Mucosa of descending colon (tissue), 3 donors: Measurements from ENCODE around the gene CNNM3. TPM values are rescaled to one million over a fixed set of nuclear protein-coding genes. Genes with fewer than 3 reads are reported as not detected.

Experiments used
- ATAC-seq: fragments of 200-7000 bp; cut with Tn5 transposase; one replicate; pipeline ENCODE4 v1.9.1; 2020; ENCODE audit warnings: mild to moderate bottlenecking, moderate library complexity
- DNase-seq, 3 donors: peaks; one replicate each; pipeline ENCODE4 v3.0.0-alpha.2; 2020
- H3K36me3 ChIP-seq: fragments of 200-600 bp; one replicate; pipeline ENCODE4 v1.8.0; 2021; ENCODE audit warnings: low read depth, mild to moderate bottlenecking
- H3K4me1 ChIP-seq: fragments of 200-600 bp; one replicate; pipeline ENCODE4 v1.8.0; 2021; ENCODE audit warnings: low read depth, mild to moderate bottlenecking
- H3K4me3 ChIP-seq: fragments of 200-600 bp; one replicate; pipeline ENCODE4 v1.8.0; 2021; ENCODE audit warnings: mild to moderate bottlenecking
- H3K9me3 ChIP-seq: fragments of 200-600 bp; one replicate; pipeline ENCODE4 v1.8.0; 2021; ENCODE audit warnings: mild to moderate bottlenecking
- intact Hi-C, 2 donors: fragments of 100-400 bp; cut with DNase I in 1 of 2; cut with micrococcal nuclease in 1 of 2; formaldehyde crosslinking; loops; one replicate each; pipeline versions ENCODE4 v1.11.0 to v1.11.1; 2022; cut with DNase I, micrococcal nuclease
- total RNA-seq, 3 donors: library from RNA; stranded (reverse); fragmentation: NEBNext Ultra II Directional in 2 of 3; extraction: Animal tissue kit (Norgen Biotek cat#: 25700) in 2 of 3; gene quantifications; one replicate each; pipeline versions ENCODE4 v1.2.1 to v1.2.4, GENCODE V29; 2021 to 2023
- TF ChIP-seq, protein P1 (sequence below): fragments of 200-600 bp; IDR thresholded peaks from one replicate; pipeline ENCODE4 v1.8.0; 2022; ENCODE audit warnings: antibody characterized with exemption, mild to moderate bottlenecking
- donor health status: DM: no; HTN: no; CAD: no; lungs with moderate emphysema.
- donor health status: DM: no; HTN: no; CAD: no.
- donor health status: DM: no; HTN: yes; CAD: no.

The CNNM3 gene
- total RNA-seq, 3 donors from 2014 or later, result 21.2 to 35.5 (median 33.4) TPM

DNA sequence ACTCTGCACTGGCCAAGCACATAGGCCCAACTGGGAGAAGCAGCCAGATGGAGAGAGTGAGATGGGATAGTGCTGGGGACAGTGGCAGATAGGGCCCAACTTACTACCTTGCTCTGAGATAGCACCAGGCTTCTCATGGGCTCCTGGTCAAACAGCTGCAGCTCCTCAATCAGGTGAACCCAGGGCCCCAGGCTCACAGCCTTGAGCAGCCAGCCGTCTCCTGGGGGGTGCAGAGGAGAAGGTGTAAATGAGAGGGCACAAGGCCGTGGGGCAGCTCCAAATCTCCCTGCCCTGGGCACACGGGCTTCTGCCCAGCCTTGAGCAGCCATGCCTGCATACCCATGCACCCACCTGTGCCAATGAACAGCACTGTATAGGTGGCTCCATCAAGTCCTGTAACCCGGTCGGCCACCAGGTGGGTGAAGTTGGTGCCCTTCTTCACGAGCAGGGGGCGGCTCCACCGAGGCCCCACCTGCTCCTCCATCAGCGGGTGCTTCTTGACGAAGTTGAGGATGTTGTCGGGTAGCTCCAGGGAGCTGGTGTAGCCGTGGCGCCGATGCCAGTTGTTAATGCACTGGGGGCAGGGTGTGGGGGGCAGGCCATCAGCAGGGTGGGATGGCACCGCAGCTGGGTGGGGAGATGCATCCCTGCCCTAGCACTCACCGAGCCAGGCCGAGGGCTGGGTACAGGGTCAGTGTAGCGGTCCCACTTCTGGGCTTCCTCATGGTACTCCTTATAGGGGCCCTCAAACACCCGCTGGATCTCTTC, 47.7 kb downstream of the CNNM3 start:
- TF ChIP-seq, protein P1, sequence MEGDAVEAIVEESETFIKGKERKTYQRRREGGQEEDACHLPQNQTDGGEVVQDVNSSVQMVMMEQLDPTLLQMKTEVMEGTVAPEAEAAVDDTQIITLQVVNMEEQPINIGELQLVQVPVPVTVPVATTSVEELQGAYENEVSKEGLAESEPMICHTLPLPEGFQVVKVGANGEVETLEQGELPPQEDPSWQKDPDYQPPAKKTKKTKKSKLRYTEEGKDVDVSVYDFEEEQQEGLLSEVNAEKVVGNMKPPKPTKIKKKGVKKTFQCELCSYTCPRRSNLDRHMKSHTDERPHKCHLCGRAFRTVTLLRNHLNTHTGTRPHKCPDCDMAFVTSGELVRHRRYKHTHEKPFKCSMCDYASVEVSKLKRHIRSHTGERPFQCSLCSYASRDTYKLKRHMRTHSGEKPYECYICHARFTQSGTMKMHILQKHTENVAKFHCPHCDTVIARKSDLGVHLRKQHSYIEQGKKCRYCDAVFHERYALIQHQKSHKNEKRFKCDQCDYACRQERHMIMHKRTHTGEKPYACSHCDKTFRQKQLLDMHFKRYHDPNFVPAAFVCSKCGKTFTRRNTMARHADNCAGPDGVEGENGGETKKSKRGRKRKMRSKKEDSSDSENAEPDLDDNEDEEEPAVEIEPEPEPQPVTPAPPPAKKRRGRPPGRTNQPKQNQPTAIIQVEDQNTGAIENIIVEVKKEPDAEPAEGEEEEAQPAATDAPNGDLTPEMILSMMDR, result no peak
- Histone ChIP-seq H3K4me1 (peaks cover 30% of the 10 kb centered on the region), H3K9me3 (no peaks in the 10 kb centered on the region), H3K4me3 (no peak overlapping the region), H3K36me3 (no peaks in the 10 kb centered on the region)
- intact Hi-C loops, result no loop called here
- no peak for ATAC-seq
- DNase-seq, result no peak

DNA sequence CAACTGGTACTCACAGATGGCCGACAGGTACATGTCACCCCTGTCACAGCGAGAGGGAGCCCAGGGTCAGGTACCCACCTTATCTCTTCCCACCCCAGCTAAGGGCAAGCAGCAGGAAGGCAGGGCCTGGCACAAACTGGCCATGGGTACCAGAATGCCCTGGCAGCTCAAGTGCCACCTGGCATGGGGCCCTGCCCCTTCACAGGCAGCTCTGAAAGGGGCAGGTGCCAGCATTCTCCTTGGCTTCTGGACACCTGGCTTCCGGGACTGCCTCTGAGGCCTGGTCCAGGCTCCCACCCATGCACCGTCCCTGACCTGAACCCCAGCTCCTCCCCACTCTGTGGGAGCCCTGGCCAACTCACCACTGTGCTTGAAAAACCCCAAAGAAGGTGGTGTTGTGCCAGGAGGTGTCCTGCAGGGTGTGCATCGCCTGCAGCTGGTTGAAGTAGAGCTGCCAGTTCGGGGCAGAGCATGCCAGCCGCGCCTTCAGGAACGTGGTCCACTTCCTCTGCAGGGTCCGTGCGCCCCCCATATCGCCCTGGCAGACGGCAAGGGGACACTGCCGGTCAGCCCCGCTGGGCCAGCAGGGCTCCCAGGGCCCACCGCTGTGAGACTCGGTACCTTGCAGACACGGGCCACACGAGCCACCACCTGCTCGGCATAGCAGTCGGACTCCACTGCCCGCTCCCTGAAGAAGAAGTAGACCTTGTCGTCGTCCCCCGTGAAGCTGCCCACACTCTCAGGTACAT, 48.4 kb downstream of the CNNM3 start:
- DNase-seq (no peak), ATAC-seq (no peak)
- intact Hi-C loops, result loop anchor here in 1 of 2 donors (5.0 kb wide), 1 partner anchor 88 kb away; no protein-coding TSS in a partner anchor
- peaks cover 32% of the 10 kb centered on the region for H3K4me1 ChIP-seq
- TF ChIP-seq, protein P1, result no peak
- no peaks in the 10 kb centered on the region for H3K9me3 ChIP-seq
- H3K4me3 ChIP-seq, result no peak overlapping the region
- no peaks in the 10 kb centered on the region for H3K36me3 ChIP-seq

DNA sequence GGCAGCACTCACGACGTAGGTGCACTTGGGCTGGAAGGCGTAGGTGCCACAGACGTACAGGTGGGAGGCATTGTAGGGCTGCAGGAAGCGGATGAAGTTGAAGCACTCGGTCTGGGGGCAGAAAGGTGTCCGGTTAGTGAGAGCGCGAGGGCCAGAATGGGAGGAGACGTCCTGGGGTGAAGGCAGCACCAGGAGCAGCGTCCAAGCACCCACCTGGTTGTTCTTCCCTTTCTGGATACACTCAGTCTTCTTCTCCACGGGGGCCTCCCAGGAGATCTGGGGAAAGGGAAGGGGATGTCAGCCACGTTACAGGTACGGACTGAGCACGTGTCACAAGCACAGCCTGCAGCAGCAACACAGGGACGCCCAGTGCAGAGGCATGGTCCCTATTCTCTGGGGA, 49.6 kb downstream of the CNNM3 start:
- DNase-seq (no peak), ATAC-seq (no peak)
- Histone ChIP-seq H3K9me3 (no peaks in the 10 kb centered on the region), H3K36me3 (no peaks in the 10 kb centered on the region), H3K4me1 (peaks cover 36% of the 10 kb centered on the region), H3K4me3 (no peak overlapping the region)
- TF ChIP-seq, protein P1, result no peak
- intact Hi-C loops, result loop anchor here in 1 of 2 donors (5.0 kb wide), 1 partner anchor 87 kb away; no protein-coding TSS in a partner anchor

DNA sequence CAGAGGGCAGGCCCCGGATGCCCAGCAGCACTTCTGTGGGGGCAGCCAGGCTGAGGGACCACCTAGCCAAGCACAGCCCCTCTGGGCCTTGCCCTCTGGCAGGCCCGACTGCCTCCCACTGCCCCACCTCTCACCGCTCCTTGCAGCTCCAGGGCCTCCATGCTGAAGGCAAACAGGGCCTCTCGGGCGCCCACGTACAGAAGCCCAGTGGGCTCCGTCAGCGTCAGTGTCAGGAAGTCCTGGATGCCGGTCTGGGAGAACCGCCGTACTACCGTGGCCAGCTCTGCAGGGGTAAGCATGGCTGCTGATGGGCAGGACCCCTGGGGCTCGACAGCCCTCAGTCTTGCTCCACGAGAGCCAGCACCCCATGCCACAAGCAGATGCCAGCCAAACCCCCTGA, 50.1 kb downstream of the CNNM3 start:
- H3K4me3 ChIP-seq, result no peak overlapping the region
- ATAC-seq, result no peak
- intact Hi-C loops, result loop anchor here in 1 of 2 donors (5.0 kb wide), 1 partner anchor 86 kb away; no protein-coding TSS in a partner anchor
- TF ChIP-seq, protein P1, result no peak
- H3K9me3 ChIP-seq, result no peaks in the 10 kb centered on the region
- H3K36me3 ChIP-seq, result no peaks in the 10 kb centered on the region
- peaks cover 38% of the 10 kb centered on the region for H3K4me1 ChIP-seq
- DNase-seq, result no peak

DNA sequence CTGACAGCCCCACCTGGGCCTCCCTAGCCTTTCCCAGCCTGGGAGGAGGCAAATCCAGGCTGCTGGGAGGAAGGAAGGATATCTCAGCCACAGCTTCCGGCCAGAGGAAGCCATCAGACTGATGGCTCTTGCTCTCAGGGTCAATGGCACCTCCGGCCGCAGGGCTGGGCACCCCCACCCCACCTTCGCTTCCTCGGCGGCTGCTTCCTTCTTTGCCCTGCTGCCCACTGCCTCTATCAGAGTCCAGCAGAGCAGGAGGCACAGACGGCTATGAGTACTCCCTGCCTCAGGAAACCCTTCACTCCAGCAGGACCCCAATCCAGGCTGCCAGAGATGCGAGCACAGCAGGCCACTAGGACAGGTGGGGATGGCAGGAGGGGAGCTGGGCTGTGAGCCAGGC, 50.5 kb downstream of the CNNM3 start:
- Histone ChIP-seq H3K4me3 (no peak overlapping the region), H3K4me1 (peaks cover 35% of the 10 kb centered on the region), H3K9me3 (no peaks in the 10 kb centered on the region), H3K36me3 (no peaks in the 10 kb centered on the region)
- ATAC-seq, result no peak
- intact Hi-C loops, result loop anchor here in 1 of 2 donors (5.0 kb wide), 1 partner anchor 86 kb away; no protein-coding TSS in a partner anchor
- no peak for DNase-seq
- TF ChIP-seq, protein P1, result no peak
